Measurements from ENCODE around the gene APLF.

DNA sequence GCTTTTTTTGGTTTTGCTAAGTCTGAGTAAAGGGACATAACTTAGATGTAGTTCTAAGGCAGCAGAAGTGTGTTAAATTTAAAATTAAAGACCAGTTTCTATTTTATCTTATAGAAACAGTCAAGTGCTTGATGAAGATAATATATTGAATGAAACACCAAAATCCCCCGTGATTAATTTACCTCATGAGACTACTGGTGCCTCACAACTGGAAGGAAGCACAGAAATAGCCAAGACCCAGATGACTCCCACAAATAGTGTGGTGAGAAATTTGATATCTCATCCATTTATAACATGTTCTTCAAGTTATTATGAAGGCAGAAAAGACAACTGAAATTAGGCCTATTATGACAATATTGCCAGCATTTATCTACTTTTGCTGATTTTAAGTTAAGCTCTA lies 45.6 kb downstream of the APLF start:
- TF ChIP-seq, protein P1, sequence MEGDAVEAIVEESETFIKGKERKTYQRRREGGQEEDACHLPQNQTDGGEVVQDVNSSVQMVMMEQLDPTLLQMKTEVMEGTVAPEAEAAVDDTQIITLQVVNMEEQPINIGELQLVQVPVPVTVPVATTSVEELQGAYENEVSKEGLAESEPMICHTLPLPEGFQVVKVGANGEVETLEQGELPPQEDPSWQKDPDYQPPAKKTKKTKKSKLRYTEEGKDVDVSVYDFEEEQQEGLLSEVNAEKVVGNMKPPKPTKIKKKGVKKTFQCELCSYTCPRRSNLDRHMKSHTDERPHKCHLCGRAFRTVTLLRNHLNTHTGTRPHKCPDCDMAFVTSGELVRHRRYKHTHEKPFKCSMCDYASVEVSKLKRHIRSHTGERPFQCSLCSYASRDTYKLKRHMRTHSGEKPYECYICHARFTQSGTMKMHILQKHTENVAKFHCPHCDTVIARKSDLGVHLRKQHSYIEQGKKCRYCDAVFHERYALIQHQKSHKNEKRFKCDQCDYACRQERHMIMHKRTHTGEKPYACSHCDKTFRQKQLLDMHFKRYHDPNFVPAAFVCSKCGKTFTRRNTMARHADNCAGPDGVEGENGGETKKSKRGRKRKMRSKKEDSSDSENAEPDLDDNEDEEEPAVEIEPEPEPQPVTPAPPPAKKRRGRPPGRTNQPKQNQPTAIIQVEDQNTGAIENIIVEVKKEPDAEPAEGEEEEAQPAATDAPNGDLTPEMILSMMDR (IDR thresholded peaks at IDR 0.05), result no peak
- TF ChIP-seq POLR2A (IDR thresholded peaks at IDR 0.05), result no peak

Data from tibial nerve (tissue), 3 donors.